ENCODE measurements around the gene PCIF1.
"Not testable (repeated sequence)": the region's sequence is repeated elsewhere in the genome, so short reads cannot be mapped to it uniquely, and the experiment has no call there.

Gene PCIF1

DNA sequence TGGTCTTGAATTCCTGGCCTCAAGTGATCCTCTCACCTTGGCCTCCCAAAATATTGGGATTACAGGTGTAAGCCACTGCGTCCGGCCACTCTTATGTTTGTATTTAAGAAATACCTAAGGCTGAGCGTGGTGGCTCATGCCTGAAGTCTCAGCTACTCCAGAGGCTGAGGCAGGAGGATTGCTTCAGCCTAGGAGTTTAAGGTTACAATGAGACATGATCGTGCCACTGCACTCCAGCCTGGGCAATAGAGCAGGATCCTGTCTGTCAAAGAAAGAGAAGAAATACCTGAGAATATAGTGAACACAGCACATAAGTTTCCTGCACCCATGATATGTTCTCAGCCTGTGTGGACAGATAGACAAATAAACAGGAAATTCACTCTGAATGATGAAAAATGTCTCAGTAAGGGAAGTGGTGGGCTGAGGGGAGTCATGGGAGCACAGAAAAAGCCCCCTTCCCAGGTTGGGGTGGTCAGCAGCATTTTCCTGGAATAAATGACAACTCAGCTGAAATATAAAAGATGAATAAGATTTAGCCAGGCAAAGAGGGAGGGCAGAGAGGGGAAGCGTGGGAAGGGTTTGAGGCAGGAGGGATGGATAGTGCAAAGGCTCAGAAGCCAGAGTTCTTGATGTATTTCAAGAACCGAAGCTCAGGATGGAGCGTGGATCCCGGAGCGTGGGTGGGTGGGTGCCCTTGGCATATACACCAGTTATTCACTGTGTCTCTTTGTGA, 60.4 kb downstream of the PCIF1 start:
- no peak for DNase-seq (ENCODE audit: low read depth)

DNA sequence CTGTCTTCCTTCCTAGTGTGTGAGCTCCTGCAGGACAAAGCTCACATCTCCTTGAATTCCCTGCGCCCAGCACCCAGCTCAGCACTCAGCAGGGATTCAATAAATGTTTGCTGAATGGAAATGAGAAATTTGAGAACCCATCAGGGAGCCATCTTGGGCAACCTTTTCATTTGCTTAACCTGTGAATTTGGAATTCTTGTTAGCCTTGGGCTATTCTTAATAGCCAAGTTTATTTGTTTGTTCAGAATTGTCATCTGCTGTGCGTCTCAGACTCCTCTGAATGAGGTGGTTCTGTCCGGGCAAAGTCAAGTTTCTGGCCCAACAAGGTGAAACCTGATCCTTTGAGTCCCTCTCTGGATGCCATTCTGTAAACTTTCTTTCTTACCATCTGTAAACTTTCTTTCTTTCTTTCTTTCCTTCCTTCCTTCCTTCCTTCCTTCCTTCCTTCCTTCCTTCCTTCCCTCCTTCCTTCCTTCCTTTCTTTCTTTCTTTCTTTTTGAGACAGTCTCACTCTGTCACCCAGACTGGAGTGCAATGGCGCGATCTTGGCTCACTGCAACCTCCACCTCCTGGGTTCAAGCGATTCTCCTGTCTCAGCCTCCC, 61.1 kb downstream of the PCIF1 start:
- DNase-seq (ENCODE audit: low read depth), result not testable (repeated sequence)

DNA sequence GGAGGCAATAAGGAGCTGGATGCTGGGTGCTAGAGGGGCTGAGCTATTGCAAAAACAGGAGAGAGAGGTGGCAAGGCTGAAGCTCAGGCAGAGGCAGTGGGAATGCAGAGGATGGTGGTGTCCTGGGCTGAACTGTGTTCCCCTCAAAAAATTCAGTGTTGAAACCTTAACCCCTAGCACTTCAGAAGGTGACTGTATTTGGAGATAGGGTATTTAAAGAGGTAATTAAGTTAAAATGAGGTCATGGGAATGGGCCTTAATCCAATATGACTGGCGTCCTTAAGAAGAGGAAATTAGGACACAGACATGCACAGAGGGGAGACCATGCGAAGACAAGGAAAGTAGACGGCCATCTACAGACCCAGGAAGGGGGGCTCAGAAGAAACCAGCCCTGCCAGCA, 62.7 kb downstream of the PCIF1 start:
- DNase-seq (ENCODE audit: low read depth), result no peak

Data from T follicular helper cell (primary cell).